DOHH2 (cell line): ENCODE data around the gene MYL4.

Experiments used
- H3F3A ChIP-seq: fragments of 200-600 bp; sonication (generic), shearing (Covaris generic); 2 replicates; pipeline ENCODE4 v1.6.0; 2016; ENCODE audit warnings: antibody characterized with exemption, mild to moderate bottlenecking; ENCODE audit not compliant: control insufficient read depth, insufficient read depth
- H3K27ac ChIP-seq: fragments of 200-600 bp; sonication (generic); 2 replicates; pipeline ENCODE4 v1.5.1; 2014; ENCODE audit warnings: low read depth, mild to moderate bottlenecking, low read length, moderate library complexity
- H3K27me3 ChIP-seq: fragments of 200-600 bp; sonication (generic); 2 replicates; pipeline ENCODE4 v1.6.1; 2014; ENCODE audit warnings: mild to moderate bottlenecking, low read length, mixed read lengths; ENCODE audit not compliant: control insufficient read depth
- H3K36me3 ChIP-seq: fragments of 200-600 bp; sonication (generic); 2 replicates; pipeline ENCODE4 v1.6.1; 2014; ENCODE audit warnings: mild to moderate bottlenecking, low read length, moderate library complexity, mixed read lengths; ENCODE audit not compliant: control insufficient read depth
- H3K4me1 ChIP-seq: fragments of 200-600 bp; sonication (generic); 2 replicates; pipeline ENCODE4 v1.6.1; 2014; ENCODE audit warnings: mild to moderate bottlenecking, low read length, mixed read lengths; ENCODE audit not compliant: control insufficient read depth
- H3K4me2 ChIP-seq: fragments of 200-600 bp; sonication (generic); 2 replicates; pipeline ENCODE4 v1.6.0; 2014; ENCODE audit warnings: mild to moderate bottlenecking, low read length, moderate library complexity
- H3K4me3 ChIP-seq: fragments of 200-600 bp; sonication (generic); 2 replicates; pipeline ENCODE4 v1.5.1; 2014; ENCODE audit warnings: mild to moderate bottlenecking, low read length, mixed read lengths
- H3K79me2 ChIP-seq: fragments of 200-600 bp; sonication (generic); 2 replicates; pipeline ENCODE4 v1.6.1; 2014; ENCODE audit warnings: mild to moderate bottlenecking, low read length, mixed read lengths; ENCODE audit not compliant: control insufficient read depth
- H3K9me2 ChIP-seq: fragments of 200-600 bp; sonication (generic); replicated peaks from 2 replicates; pipeline ENCODE4 v1.6.1; 2014; ENCODE audit warnings: mild to moderate bottlenecking, low read length, mixed read lengths; ENCODE audit not compliant: control insufficient read depth
- H3K9me3 ChIP-seq: fragments of 200-600 bp; sonication (generic); 2 replicates; pipeline ENCODE4 v1.6.1; 2014; ENCODE audit warnings: antibody characterized with exemption, low read length, mixed read lengths; ENCODE audit not compliant: control insufficient read depth, insufficient read depth
- H4K20me1 ChIP-seq: fragments of 200-600 bp; sonication (generic); 2 replicates; pipeline ENCODE4 v1.6.0; 2014; ENCODE audit warnings: low read depth, mild to moderate bottlenecking, antibody characterized with exemption, low read length, moderate library complexity; ENCODE audit not compliant: control insufficient read depth, insufficient read depth
- CTCF ChIP-seq: fragments of 200-600 bp; sonication (generic); IDR thresholded peaks from one replicate; pipeline ENCODE4 v1.5.1; 2014; ENCODE audit warnings: antibody characterized with exemption, mild to moderate bottlenecking, low read depth, low read length; ENCODE audit not compliant: poor library complexity, severe bottlenecking
- EZH2phosphoT487 ChIP-seq: fragments of 200-600 bp; sonication (generic); IDR thresholded peaks from 2 replicates; pipeline ENCODE4 v1.6.1; 2017; ENCODE audit warnings: borderline replicate concordance, mild to moderate bottlenecking, antibody characterized with exemption, low read length, moderate library complexity, mixed read lengths

Gene MYL4

GRCh38 chr17:47244697-47245096, 35.5 kb downstream of the MYL4 start:
- H4K20me1 ChIP-seq: no peaks in the 10 kb centered on the region
- no peak overlapping the region for H3K4me3 ChIP-seq
- H3K36me3 ChIP-seq: no peaks in the 10 kb centered on the region
- peaks cover 24% of the 10 kb centered on the region for H3K4me1 ChIP-seq
- H3K27me3 ChIP-seq: no peaks in the 10 kb centered on the region
- no peak overlapping the region for H3K27ac ChIP-seq
- H3K9me3 ChIP-seq: no peaks in the 10 kb centered on the region
- H3K79me2 ChIP-seq: no peaks in the 10 kb centered on the region
- no peaks in the 10 kb centered on the region for H3F3A ChIP-seq
- no peak overlapping the region for H3K4me2 ChIP-seq
- no peaks in the 10 kb centered on the region for H3K9me2 ChIP-seq
- TF ChIP-seq EZH2phosphoT487 (no peak), CTCF (no peak)

GRCh38 chr17:47246120-47246519, 37.0 kb downstream of the MYL4 start:
- Histone ChIP-seq H3K27me3 (0 out of 2 replicates have a peak, but pooled peaks cover under 1% of the 10 kb centered on the region), H3K79me2 (no peaks in the 10 kb centered on the region), H3K36me3 (no peaks in the 10 kb centered on the region), H3K9me3 (no peaks in the 10 kb centered on the region), H3K27ac (no peak overlapping the region), H4K20me1 (no peaks in the 10 kb centered on the region), H3K4me3 (no peak overlapping the region), H3K4me2 (no peak overlapping the region), H3F3A (no peaks in the 10 kb centered on the region), H3K4me1 (peaks cover 14% of the 10 kb centered on the region), H3K9me2 (no peaks in the 10 kb centered on the region)
- TF ChIP-seq CTCF: no peak
- no peak for TF ChIP-seq EZH2phosphoT487

GRCh38 chr17:47250855-47251254, 41.7 kb downstream of the MYL4 start:
- no peaks in the 10 kb centered on the region for H3K36me3 ChIP-seq
- no peaks in the 10 kb centered on the region for H3F3A ChIP-seq
- H3K4me3 ChIP-seq: no peak overlapping the region
- TF ChIP-seq CTCF: no peak
- TF ChIP-seq EZH2phosphoT487: no peak
- no peaks in the 10 kb centered on the region for H3K9me3 ChIP-seq
- no peaks in the 10 kb centered on the region for H3K79me2 ChIP-seq
- peaks cover 11% of the 10 kb centered on the region for H3K4me1 ChIP-seq
- peaks cover 26% of the 10 kb centered on the region for H3K27me3 ChIP-seq
- H4K20me1 ChIP-seq: no peaks in the 10 kb centered on the region
- no peak overlapping the region for H3K27ac ChIP-seq
- H3K9me2 ChIP-seq: no peaks in the 10 kb centered on the region
- H3K4me2 ChIP-seq: no peak overlapping the region

GRCh38 chr17:47251421-47251940, 42.3 kb downstream of the MYL4 start:
- no peaks in the 10 kb centered on the region for H3K79me2 ChIP-seq
- no peak for TF ChIP-seq CTCF
- no peak for TF ChIP-seq EZH2phosphoT487
- no peak overlapping the region for H3K27ac ChIP-seq
- H3K9me2 ChIP-seq: no peaks in the 10 kb centered on the region
- H3K27me3 ChIP-seq: peaks cover 31% of the 10 kb centered on the region
- no peak overlapping the region for H3K4me2 ChIP-seq
- H3K36me3 ChIP-seq: no peaks in the 10 kb centered on the region
- H3K4me1 ChIP-seq: peaks cover 11% of the 10 kb centered on the region
- no peaks in the 10 kb centered on the region for H3K9me3 ChIP-seq
- no peak overlapping the region for H3K4me3 ChIP-seq
- H4K20me1 ChIP-seq: no peaks in the 10 kb centered on the region
- H3F3A ChIP-seq: no peaks in the 10 kb centered on the region
